Measurements from ENCODE around the gene CCM2.
A peak's percentile ranks its signal among the peaks of the same experiment; 100 is the strongest.
"Not testable (repeated sequence)": the region's sequence is repeated elsewhere in the genome, so short reads cannot be mapped to it uniquely, and the experiment has no call there.

CCM2 gene

DNA sequence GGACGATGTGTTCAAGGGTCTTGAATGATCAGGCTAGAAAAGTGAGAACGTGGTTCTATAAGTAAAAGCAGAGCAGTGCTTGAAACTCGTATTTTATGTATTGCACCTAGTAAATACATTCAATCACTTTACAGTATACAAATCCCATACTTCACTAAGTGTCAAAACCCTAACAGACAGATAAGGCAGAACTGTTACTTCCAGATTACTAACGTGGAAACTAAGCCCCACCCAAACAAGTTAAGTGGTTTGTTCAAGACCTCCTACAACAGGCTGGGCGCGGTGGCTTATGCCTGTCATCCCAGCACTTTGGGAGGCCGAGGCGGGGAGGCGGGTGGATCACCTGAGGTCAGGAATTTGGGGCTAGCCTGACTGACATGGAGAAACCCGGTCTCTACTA, 12.0 kb upstream of the CCM2 start:
- peaks cover 43% of the 10 kb centered on the region for H3K4me1 Mint-ChIP-seq
- H3K27me3 Mint-ChIP-seq, result no peaks in the 10 kb centered on the region
- H3K9me3 Mint-ChIP-seq, result no peaks in the 10 kb centered on the region
- ATAC-seq (replicated peaks; ENCODE audit: extremely low read depth, poor library complexity, severe bottlenecking), result no peak
- no peak overlapping the region for H3K27ac Mint-ChIP-seq (ENCODE audit: low read depth)
- peak overlapping the region; percentile 38 for H3K4me3 Mint-ChIP-seq
- peaks cover 30% of the 10 kb centered on the region for H3K36me3 Mint-ChIP-seq (ENCODE audit: insufficient read depth)
- DNase-seq (ENCODE audit: low spot score in 2 of 2), result no peak

DNA sequence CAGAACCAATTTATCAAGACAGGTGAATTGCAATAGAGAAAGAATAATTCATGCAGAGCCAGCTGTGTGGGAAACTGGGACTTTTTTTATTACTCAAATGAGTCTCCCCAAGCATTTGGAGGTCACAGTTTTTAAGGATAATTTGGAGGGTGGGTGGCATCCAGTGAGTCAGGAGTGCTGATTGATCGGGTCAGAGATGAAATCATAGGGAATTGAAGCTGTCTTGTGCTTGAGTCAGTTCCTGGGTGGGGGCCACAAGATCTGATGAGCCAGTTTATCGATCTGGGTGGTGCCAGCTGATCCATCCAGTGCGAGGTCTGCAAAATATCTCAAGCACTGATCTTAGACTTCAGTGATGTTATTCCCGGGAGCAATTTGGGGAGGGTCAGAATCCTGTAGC, 11.3 kb upstream of the CCM2 start:
- no peak overlapping the region for H3K27ac Mint-ChIP-seq (ENCODE audit: low read depth)
- ATAC-seq (replicated peaks; ENCODE audit: extremely low read depth, poor library complexity, severe bottlenecking) (no peak), DNase-seq (ENCODE audit: low spot score in 2 of 2) (no peak)
- peaks cover 38% of the 10 kb centered on the region for H3K4me1 Mint-ChIP-seq
- no peaks in the 10 kb centered on the region for H3K27me3 Mint-ChIP-seq
- H3K9me3 Mint-ChIP-seq, result no peaks in the 10 kb centered on the region
- no peak overlapping the region for H3K4me3 Mint-ChIP-seq
- H3K36me3 Mint-ChIP-seq (ENCODE audit: insufficient read depth), result peaks cover 24% of the 10 kb centered on the region

DNA sequence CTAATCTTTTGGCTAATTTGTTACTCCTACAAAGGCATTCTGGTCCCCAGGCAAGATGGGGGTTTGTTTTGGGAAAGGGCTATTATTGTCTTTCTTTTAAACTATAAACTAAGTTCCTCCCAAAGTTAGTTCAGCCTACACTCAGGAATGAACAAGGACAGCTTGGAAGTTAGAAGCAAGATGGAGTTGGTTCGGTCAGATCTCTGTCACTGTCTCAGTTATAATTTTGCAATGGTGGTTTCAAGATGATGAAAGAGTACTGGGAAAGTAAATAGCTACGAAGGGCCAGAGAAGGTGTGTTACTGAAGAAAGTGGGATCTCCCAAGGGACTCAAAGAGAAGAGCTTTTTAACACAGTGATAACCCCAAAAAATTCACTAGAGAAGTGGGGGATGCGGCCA, 10.9 kb upstream of the CCM2 start:
- no peak overlapping the region for H3K4me3 Mint-ChIP-seq
- peaks cover 21% of the 10 kb centered on the region for H3K36me3 Mint-ChIP-seq (ENCODE audit: insufficient read depth)
- no peaks in the 10 kb centered on the region for H3K9me3 Mint-ChIP-seq
- H3K27me3 Mint-ChIP-seq, result no peaks in the 10 kb centered on the region
- H3K4me1 Mint-ChIP-seq, result peaks cover 34% of the 10 kb centered on the region
- DNase-seq (ENCODE audit: low spot score in 2 of 2) (no peak), ATAC-seq (replicated peaks; ENCODE audit: extremely low read depth, poor library complexity, severe bottlenecking) (no peak)
- no peak overlapping the region for H3K27ac Mint-ChIP-seq (ENCODE audit: low read depth)

DNA sequence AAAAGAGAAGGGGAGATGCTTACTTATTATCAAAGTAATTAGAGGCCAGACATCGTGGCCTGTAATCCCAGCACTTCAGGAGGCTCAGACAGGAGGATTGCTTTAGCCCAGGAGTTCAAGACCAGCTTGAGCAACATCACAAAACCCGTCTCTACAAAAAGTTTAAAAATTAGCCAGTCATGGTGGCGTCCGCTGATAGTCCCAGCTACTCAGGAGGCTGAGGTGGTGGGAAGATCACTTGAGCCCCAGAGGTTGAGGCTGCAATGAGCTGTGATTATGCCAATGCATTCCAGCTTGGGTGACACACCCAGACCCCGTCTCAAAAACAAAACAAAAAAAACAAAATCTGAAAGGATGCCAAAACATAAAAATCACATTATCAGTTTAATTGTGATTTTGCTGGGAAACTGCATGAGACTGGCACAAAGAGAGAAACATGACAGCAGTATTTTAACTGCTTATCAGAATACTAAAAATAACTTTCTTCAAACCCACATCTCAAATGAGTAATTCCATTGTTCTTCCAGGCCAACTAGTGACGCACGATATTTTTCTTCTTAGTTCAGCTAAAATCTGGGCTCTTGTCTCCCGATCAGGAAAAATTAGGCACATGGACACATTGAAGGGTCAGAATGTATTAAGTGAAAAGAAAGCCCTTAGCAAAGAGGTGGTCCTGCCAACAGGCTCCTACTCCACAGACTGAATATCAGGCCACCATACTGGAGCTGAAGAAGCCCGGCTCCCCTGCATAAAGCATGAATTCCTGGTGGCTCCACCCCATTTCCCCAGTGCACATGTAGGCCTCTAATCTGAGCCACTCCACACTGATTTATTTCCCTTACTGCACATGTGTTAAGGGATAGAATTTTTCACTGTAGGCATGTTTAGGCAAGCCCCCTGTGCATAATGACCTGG, 9.6 kb upstream of the CCM2 start:
- ATAC-seq (replicated peaks; ENCODE audit: extremely low read depth, poor library complexity, severe bottlenecking) (no peak), DNase-seq (ENCODE audit: low spot score in 2 of 2) (no peak)
- H3K9me3 Mint-ChIP-seq, result no peaks in the 10 kb centered on the region
- no peaks in the 10 kb centered on the region for H3K27me3 Mint-ChIP-seq
- H3K36me3 Mint-ChIP-seq (ENCODE audit: insufficient read depth), result peaks cover 13% of the 10 kb centered on the region
- no peak overlapping the region for H3K27ac Mint-ChIP-seq (ENCODE audit: low read depth)
- H3K4me3 Mint-ChIP-seq, result no peak overlapping the region
- peaks cover 33% of the 10 kb centered on the region for H3K4me1 Mint-ChIP-seq

DNA sequence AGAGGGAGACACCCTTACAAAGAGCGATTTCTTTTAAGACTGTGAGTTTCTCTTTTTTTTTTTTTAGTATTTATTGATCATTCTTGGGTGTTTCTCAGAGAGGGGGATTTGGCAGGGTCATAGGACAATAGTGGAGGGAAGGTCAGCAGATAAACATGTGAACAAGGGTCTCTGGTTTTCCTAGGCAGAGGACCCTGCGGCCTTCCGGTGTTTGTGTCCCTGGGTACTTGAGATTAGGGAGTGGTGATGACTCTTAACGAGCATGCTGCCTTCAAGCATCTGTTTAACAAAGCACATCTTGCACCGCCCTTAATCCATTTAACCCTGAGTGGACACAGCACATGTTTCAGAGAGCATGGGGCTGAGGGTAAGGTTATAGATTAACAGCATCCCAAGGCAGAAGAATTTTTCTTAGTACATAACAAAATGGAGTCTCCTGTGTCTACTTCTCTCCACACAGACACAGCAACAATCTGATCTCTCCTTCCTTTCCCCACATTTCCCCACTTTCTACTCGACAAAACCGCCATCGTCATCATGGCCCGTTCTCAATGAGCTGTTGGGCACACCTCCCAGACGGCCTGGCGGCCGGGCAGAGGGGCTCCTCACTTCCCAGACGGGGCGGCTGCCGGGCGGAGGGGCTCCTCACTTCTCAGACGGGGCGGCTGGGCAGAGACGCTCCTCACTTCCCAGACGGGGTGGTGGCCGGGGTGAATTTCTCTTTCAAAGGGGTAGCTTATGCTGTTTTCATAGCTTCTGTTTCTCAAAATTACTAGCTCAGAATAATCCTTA, 7.8 kb upstream of the CCM2 start:
- not testable (repeated sequence) for H3K9me3 Mint-ChIP-seq; ATAC-seq (replicated peaks; ENCODE audit: extremely low read depth, poor library complexity, severe bottlenecking); DNase-seq (ENCODE audit: low spot score in 2 of 2); H3K27me3 Mint-ChIP-seq; H3K27ac Mint-ChIP-seq (ENCODE audit: low read depth); H3K36me3 Mint-ChIP-seq (ENCODE audit: insufficient read depth); H3K4me3 Mint-ChIP-seq
- peaks cover 31% of the 10 kb centered on the region for H3K4me1 Mint-ChIP-seq

DNA sequence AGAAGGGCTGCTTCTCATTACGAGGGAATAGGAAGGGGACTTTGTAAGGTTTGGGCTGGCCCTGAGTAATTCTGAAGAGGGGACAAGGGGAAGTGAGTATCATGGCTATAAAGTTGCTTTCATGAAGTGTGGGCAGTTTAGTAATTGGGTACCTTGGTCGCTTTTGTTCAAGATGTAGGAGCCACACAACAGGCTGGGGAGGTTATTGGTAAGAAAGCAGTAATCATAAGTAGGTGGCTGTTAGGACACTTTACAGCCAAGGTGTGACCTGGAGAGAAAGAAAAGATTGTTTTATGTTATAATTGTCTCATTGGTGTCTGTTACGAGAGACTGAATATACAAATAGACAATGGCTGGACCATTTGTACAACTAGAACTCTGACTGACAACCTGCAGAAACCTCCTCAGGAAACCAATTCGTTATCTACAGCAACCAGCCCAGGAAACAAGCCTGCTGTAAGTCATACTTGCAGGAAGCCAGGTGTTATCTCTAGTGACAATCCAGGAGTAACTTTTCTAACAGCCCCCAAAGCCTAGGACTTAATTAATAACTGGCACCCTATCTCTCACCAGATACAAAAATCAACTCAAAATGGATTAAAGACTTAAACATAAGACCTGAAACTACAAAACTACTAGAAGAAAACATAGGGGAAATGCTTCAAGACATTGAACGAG, 5.0 kb upstream of the CCM2 start:
- Mint-ChIP-seq H3K4me1 (peaks cover 32% of the 10 kb centered on the region), H3K27ac (ENCODE audit: low read depth) (peak overlapping the region; percentile 71), H3K4me3 (peak overlapping the region; percentile 19), H3K27me3 (no peaks in the 10 kb centered on the region), H3K36me3 (ENCODE audit: insufficient read depth) (peaks cover 8% of the 10 kb centered on the region), H3K9me3 (no peaks in the 10 kb centered on the region)
- DNase-seq (ENCODE audit: low spot score in 2 of 2) (no peak), ATAC-seq (replicated peaks; ENCODE audit: extremely low read depth, poor library complexity, severe bottlenecking) (no peak)

DNA sequence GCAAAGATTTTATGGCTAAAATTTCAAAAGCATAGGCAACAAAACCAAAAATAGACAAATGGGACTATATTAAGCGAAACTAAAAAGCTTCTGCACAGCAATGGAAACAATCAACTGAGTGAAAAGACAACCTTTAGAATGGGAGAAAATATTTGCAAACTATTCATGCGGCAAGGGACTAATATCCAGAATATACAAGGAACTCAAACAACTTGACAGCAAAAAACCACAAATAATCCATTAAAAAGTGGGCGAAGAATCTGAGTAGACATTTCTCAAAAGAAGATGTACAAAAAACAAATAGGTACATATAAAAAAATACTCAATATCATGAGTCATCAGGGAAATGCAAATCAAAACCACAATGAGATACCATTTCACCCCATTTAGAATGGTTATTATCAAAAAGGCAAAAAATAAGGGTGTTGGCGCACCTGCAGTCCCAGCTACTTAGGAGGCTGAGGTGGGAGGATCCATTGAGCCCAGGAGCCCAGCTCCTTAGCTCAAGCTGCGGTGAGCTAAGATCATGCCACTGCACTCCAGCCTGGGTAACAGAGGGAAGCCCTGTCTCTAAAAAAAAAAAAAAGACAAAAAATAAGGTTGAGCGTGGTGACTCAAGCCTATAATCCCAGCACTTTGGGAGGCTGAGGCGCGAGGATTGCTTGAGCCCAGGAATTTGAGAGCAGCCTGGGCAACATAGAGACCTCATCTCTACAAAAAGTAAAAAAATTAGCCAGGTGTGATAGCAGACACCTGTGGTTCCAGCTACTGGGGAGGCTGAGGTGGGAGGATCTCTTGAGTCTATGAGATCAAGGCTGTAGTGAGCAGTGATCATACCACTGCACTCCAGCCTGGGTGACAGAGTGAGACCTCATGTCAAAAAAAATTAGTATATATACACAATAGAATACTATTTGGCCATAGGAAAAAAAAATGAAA, 4.2 kb upstream of the CCM2 start:
- DNase-seq (ENCODE audit: low spot score in 2 of 2), result no peak
- Mint-ChIP-seq H3K36me3 (ENCODE audit: insufficient read depth) (peaks cover 8% of the 10 kb centered on the region), H3K9me3 (no peaks in the 10 kb centered on the region), H3K27me3 (no peaks in the 10 kb centered on the region), H3K27ac (ENCODE audit: low read depth) (peak overlapping the region; percentile 71), H3K4me1 (peaks cover 34% of the 10 kb centered on the region), H3K4me3 (peak overlapping the region; percentile 19)
- ATAC-seq (replicated peaks; ENCODE audit: extremely low read depth, poor library complexity, severe bottlenecking), result no peak

DNA sequence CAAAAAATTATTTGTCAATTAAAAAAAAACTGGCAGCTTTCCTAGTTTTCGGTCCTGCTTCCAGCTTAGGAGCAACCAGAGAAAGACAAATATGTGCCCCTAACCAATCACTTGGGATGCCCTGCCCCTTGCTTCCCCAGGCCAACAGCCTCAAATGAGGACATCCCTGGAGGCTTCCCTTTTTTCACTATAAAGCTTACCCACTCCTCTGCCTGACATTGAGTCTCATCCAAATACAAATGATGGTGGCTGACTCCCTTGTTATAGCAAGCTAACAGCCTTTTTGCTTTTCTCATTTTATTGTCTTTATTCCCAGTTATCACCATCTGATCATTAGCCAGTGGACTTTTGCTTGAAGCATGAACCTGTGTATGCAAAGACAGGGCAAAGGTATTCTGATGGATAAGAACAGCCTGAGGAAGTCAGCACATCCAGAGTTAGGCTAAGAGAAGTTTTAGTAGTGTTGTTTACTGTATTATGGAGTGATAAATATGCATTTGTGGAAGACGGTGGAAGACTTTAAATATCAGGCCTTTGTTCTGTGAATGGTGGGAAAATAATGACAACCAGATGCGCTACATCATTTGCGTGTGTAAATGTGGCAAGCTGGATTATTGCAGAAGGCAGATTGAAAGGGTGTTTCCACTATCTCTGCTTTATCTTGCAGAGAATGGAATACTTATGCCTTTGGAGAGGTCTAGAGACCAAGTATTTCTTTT, 1.7 kb upstream of the CCM2 start:
- Mint-ChIP-seq H3K4me1 (peaks cover 48% of the 10 kb centered on the region), H3K27me3 (no peaks in the 10 kb centered on the region)
- no peak for DNase-seq (ENCODE audit: low spot score in 2 of 2)

DNA sequence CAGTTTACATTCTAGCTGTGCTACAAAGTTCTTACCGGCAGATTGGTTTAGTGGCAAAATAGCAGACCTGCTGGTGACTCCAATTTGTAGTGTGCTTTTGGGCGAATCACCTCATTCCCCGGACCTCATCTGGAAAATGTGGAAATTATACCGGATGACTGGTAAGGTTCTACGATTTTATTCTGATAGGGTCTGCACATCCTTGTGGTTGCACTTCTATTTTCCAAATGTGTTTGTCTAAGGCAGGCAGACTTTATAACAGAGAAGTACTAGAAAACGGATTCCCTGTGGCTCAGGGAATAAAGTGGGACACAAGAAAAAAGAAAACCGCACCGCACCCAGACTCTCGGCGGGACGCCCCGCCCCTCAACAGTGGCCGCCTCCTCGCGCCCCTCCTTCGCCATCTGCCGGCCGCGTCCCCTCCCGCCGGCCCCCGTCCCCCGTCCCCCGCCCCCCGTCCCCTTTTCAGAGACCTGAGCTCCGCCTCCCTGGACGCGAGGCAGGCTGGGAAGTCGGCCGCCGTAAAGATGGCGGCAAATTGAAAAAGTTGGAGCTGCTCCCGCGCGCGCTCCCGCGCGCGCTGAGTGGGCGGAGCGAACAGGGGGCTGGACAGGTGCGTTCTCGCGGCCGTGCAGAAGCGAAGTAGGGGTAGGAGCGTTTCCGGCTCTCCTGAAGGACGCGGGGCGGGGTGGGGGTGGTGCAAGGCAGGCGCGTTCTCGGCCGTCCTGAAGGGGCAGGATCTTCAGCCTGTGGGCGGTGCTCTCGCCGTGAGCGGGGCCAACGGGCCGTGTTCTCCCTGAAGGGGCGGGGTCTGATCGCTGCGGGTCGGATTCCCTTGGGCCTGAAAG, 532 bp upstream of the CCM2 start:
- peak overlapping the region; percentile 94 for H3K27ac Mint-ChIP-seq (ENCODE audit: low read depth)
- H3K9me3 Mint-ChIP-seq, result no peaks in the 10 kb centered on the region
- H3K4me3 Mint-ChIP-seq, result peak overlapping the region; percentile 90
- no peaks in the 10 kb centered on the region for H3K27me3 Mint-ChIP-seq
- ATAC-seq (replicated peaks; ENCODE audit: extremely low read depth, poor library complexity, severe bottlenecking), result peak; percentile 73
- H3K4me1 Mint-ChIP-seq, result peaks cover 49% of the 10 kb centered on the region
- DNase-seq (ENCODE audit: low spot score in 2 of 2), result peak; percentile 94 to 97
- H3K36me3 Mint-ChIP-seq (ENCODE audit: insufficient read depth), result peaks cover 10% of the 10 kb centered on the region

More for the DNA sequence above, 1.7 kb upstream of the CCM2 start:
- Mint-ChIP-seq H3K4me3 (peak overlapping the region; percentile 90), H3K27ac (ENCODE audit: low read depth) (peak overlapping the region; percentile 94), H3K36me3 (ENCODE audit: insufficient read depth) (peaks cover 10% of the 10 kb centered on the region), H3K9me3 (no peaks in the 10 kb centered on the region)
- ATAC-seq (replicated peaks; ENCODE audit: extremely low read depth, poor library complexity, severe bottlenecking), result no peak

DNA sequence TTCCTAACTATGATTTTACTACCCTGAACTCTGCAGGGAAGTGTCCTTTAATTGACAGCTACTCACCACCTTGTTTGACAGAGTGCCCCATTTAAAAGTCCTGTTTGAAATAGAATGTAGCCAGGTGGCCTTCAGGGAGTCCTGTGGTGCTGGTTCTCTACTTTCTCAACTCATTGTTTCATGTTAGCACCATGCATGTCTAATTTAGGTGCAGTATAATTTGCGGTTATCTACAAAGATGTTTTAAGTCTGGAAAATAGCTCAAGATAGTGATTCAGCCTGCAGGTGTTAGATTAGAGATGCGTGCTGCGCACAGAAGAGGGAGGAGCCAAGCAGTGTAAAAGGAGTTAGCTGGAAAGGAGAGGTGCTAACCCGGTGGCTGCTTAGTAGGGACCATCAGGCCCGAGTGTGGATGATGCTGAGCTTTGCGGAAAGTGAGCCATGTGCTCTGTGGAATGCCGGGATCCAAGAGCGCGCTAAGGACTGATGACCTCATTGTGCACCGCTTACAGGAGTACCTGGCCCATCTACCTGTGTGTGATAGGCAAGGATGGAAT, 1.2 kb downstream of the CCM2 start:
- Mint-ChIP-seq H3K4me1 (peaks cover 39% of the 10 kb centered on the region), H3K27me3 (no peaks in the 10 kb centered on the region), H3K4me3 (peak overlapping the region; percentile 90), H3K27ac (ENCODE audit: low read depth) (peak overlapping the region; percentile 83), H3K36me3 (ENCODE audit: insufficient read depth) (peaks cover 11% of the 10 kb centered on the region), H3K9me3 (no peaks in the 10 kb centered on the region)
- DNase-seq (ENCODE audit: low spot score in 2 of 2), result peak in 1 of 2 donors; percentile 48
- ATAC-seq (replicated peaks; ENCODE audit: extremely low read depth, poor library complexity, severe bottlenecking), result peak; percentile 45
